ENCODE data around the gene PROSER1. TPM values are rescaled to one million over a fixed set of nuclear protein-coding genes. Genes with fewer than 3 reads are reported as not detected.
"Not testable (repeated sequence)": the region's sequence is repeated elsewhere in the genome, so short reads cannot be mapped to it uniquely, and the experiment has no call there.

The PROSER1 gene
- total and polyA plus RNA-seq, 2 of the 4 experiments (the other 2 are of a cell fraction) = 2.0 to 13.4 TPM

- no peaks in the 10 kb centered on the region for H3K79me1 ChIP-seq (ENCODE audit: low read depth in 1 of 2, low read length in 2 of 2)
- no peak overlapping the region for H3K9ac ChIP-seq (ENCODE audit: low read depth, low read length)
- H3K14ac ChIP-seq (replicated peaks; ENCODE audit: low read depth, low read length) = no peak overlapping the region
- no peak for DNase-seq
- no peaks in the 10 kb centered on the region for H3K27me3 ChIP-seq (ENCODE audit: control insufficient read depth, insufficient read depth, low read length)
- TF ChIP-seq RFX5 (IDR thresholded peaks at IDR 0.05; ENCODE audit: low read depth, low read length) (no peak), RAD21 (IDR thresholded peaks at IDR 0.05; ENCODE audit: low read length) (no peak), CTCF (conservative IDR thresholded peaks at IDR 0.05; ENCODE audit: low read depth, low read length) (0 out of 2 replicates have a peak, but pooled peaks have one; percentile 5), POLR2A (IDR thresholded peaks at IDR 0.05; ENCODE audit: low read depth, low read length) (no peak), SMC3 (IDR thresholded peaks at IDR 0.05; ENCODE audit: low read depth, low read length) (no peak), MAFK (IDR thresholded peaks at IDR 0.05; ENCODE audit: low read depth, low read length) (no peak)
- BruUV-seq (replicated peaks) = no TSS peak
- H2AFZ ChIP-seq (replicated peaks; ENCODE audit: low read length, poor library complexity) = no peak overlapping the region
- no peak overlapping the region for H2AK9ac ChIP-seq (replicated peaks; ENCODE audit: low read depth, low read length, poor library complexity)
- H2BK5ac ChIP-seq (ENCODE audit: low read depth, low read length, poor library complexity, severe bottlenecking) = no peak overlapping the region
- ChIA-PET POLR2A (ENCODE audit: unreplicated experiment) (no interaction called here), CTCF (interaction anchor here (0.7 kb wide), 1 partner anchor 14 kb away, joined by 3 read pairs; no protein-coding TSS in a partner anchor)
- ATAC-seq (ENCODE audit: low read depth) = no peak
- H3K27ac ChIP-seq (ENCODE audit: insufficient read depth, low read length) = no peak overlapping the region
- no peak overlapping the region for H2BK20ac ChIP-seq (ENCODE audit: low read depth, low read length)
- no peaks in the 10 kb centered on the region for H3K9me3 ChIP-seq (ENCODE audit: control insufficient read depth, insufficient read depth, low read length)
- H3K4me1 ChIP-seq (ENCODE audit: control insufficient read depth, insufficient read depth, low read length) = no peaks in the 10 kb centered on the region
- H3K18ac ChIP-seq (ENCODE audit: low read depth, low read length) = no peak overlapping the region
- H3K36me3 ChIP-seq (ENCODE audit: control insufficient read depth, insufficient read depth, low read length) = peaks cover 38% of the 10 kb centered on the region
- no peak overlapping the region for H4K5ac ChIP-seq (ENCODE audit: low read depth, low read length)
- H4K20me1 ChIP-seq (ENCODE audit: insufficient read depth, low read length) = no peaks in the 10 kb centered on the region
- H2AK5ac ChIP-seq (ENCODE audit: low read depth, low read length) = no peak overlapping the region
- H3K23ac ChIP-seq (ENCODE audit: low read depth, low read length) = no peak overlapping the region
- H4K91ac ChIP-seq (ENCODE audit: insufficient read depth, low read depth, low read length) = no peak overlapping the region
- no peak overlapping the region for H3K56ac ChIP-seq (ENCODE audit: extremely low read depth, insufficient read depth, low read length)
- no peak overlapping the region for H3K4ac ChIP-seq (ENCODE audit: low read depth, low read length)
- in situ Hi-C loops (cut with MboI; ENCODE audit: low sequenced_read_pairs) = no loop called here
- no peak overlapping the region for H2BK120ac ChIP-seq (ENCODE audit: low read depth, low read length)
- intact Hi-C loops (cut with micrococcal nuclease) = no loop called here
- no peak overlapping the region for H3K4me2 ChIP-seq (ENCODE audit: low read depth, low read length)
- 60% methylated on average over 4 of the region's 7 CpGs; no CpG with 5 or more reads in 1 of the 2 experiments for WGBS, 2 experiments (ENCODE audit: extremely low coverage in 2 of 2, insufficient read length in 1 of 2)
- no peak overlapping the region for H3K4me3 ChIP-seq (ENCODE audit: insufficient read depth, low read depth, low read length)
- dilution Hi-C loops (cut with HindIII; ENCODE audit: low sequenced_read_pairs, unreplicated experiment) = no loop called here
- no peak overlapping the region for H4K8ac ChIP-seq (ENCODE audit: low read depth in 2 of 2, low read length in 2 of 2)
- H2BK15ac ChIP-seq (ENCODE audit: low read depth, low read length) = no peak overlapping the region
- H3K9me1 ChIP-seq (ENCODE audit: insufficient read depth, low read length) = no peaks in the 10 kb centered on the region; the same call in 1 of the 2 replicates
These were observed 25.3 kb downstream of the PROSER1 start for GRCh38 chr13:39012608-39013007.

- dilution Hi-C loops (cut with HindIII; ENCODE audit: low sequenced_read_pairs, unreplicated experiment) = not testable (repeated sequence)
These were observed 31.3 kb downstream of the PROSER1 start for GRCh38 chr13:39006371-39007111.

More at GRCh38 chr13:39006371-39007111, 31.3 kb downstream of the PROSER1 start:
- DNase-seq; CTCF ChIA-PET; intact Hi-C loops (cut with micrococcal nuclease); H3K4ac ChIP-seq (ENCODE audit: low read depth, low read length); H3K4me2 ChIP-seq (ENCODE audit: low read depth, low read length); H3K36me3 ChIP-seq (ENCODE audit: control insufficient read depth, insufficient read depth, low read length); H3K27me3 ChIP-seq (ENCODE audit: control insufficient read depth, insufficient read depth, low read length); H3K14ac ChIP-seq (replicated peaks; ENCODE audit: low read depth, low read length); H2AFZ ChIP-seq (replicated peaks; ENCODE audit: low read length, poor library complexity); H3K27ac ChIP-seq (ENCODE audit: insufficient read depth, low read length); H3K4me3 ChIP-seq (ENCODE audit: insufficient read depth, low read depth, low read length); in situ Hi-C loops (cut with MboI; ENCODE audit: low sequenced_read_pairs); H3K9me3 ChIP-seq (ENCODE audit: control insufficient read depth, insufficient read depth, low read length); H2AK5ac ChIP-seq (ENCODE audit: low read depth, low read length); ATAC-seq (ENCODE audit: low read depth); H2BK20ac ChIP-seq (ENCODE audit: low read depth, low read length); H3K18ac ChIP-seq (ENCODE audit: low read depth, low read length); H3K9me1 ChIP-seq (ENCODE audit: insufficient read depth, low read length); BruUV-seq (replicated peaks); H2BK5ac ChIP-seq (ENCODE audit: low read depth, low read length, poor library complexity, severe bottlenecking); H3K79me1 ChIP-seq (ENCODE audit: low read depth in 1 of 2, low read length in 2 of 2); H2BK15ac ChIP-seq (ENCODE audit: low read depth, low read length); H3K56ac ChIP-seq (ENCODE audit: extremely low read depth, insufficient read depth, low read length); H3K4me1 ChIP-seq (ENCODE audit: control insufficient read depth, insufficient read depth, low read length); H2AK9ac ChIP-seq (replicated peaks; ENCODE audit: low read depth, low read length, poor library complexity); H4K8ac ChIP-seq (ENCODE audit: low read depth in 2 of 2, low read length in 2 of 2); H2BK120ac ChIP-seq (ENCODE audit: low read depth, low read length); POLR2A ChIA-PET (ENCODE audit: unreplicated experiment); H3K23ac ChIP-seq (ENCODE audit: low read depth, low read length); H3K9ac ChIP-seq (ENCODE audit: low read depth, low read length); H4K20me1 ChIP-seq (ENCODE audit: insufficient read depth, low read length); H4K91ac ChIP-seq (ENCODE audit: insufficient read depth, low read depth, low read length); H4K5ac ChIP-seq (ENCODE audit: low read depth, low read length): not testable (repeated sequence)
- 100% methylated on average over 1 of the region's 29 CpGs; no CpG with 5 or more reads in 1 of the 2 experiments for WGBS, 2 experiments (ENCODE audit: extremely low coverage in 2 of 2, insufficient read length in 1 of 2)
